SJCRH30 (cell line): Measurements from ENCODE around the gene AGFG2. TPM values are rescaled to one million over a fixed set of nuclear protein-coding genes. Genes with fewer than 3 reads are reported as not detected.
"Not testable (repeated sequence)": the region's sequence is repeated elsewhere in the genome, so short reads cannot be mapped to it uniquely, and the experiment has no call there.

Experiments used
- DNase-seq, 2 experiments: peaks; one replicate each; pipeline ENCODE4 v3.0.0-alpha.2; 2015 to 2020
- H3K27ac ChIP-seq: fragments of 250-450 bp; sonication (Bioruptor Pico); 2 replicates; pipeline ENCODE4 v1.5.1; 2020; ENCODE audit warnings: mild to moderate bottlenecking, moderate library complexity
- H3K27me3 ChIP-seq: fragments of 250-450 bp; sonication (Bioruptor Pico); 2 replicates; pipeline ENCODE4 v1.5.1; 2020; ENCODE audit warnings: mild to moderate bottlenecking, moderate library complexity
- H3K36me3 ChIP-seq: fragments of 250-450 bp; sonication (Bioruptor Pico); 2 replicates; pipeline ENCODE4 v1.5.1; 2020; ENCODE audit warnings: mild to moderate bottlenecking, moderate library complexity
- H3K4me1 ChIP-seq: fragments of 250-450 bp; sonication (Bioruptor Pico); 2 replicates; pipeline ENCODE4 v1.5.1; 2020; ENCODE audit warnings: mild to moderate bottlenecking, moderate library complexity
- H3K4me3 ChIP-seq: fragments of 250-450 bp; sonication (Bioruptor Pico); 2 replicates; pipeline ENCODE4 v1.5.1; 2020; ENCODE audit warnings: mild to moderate bottlenecking, moderate library complexity
- H3K9me3 ChIP-seq: fragments of 250-450 bp; sonication (Bioruptor Pico); replicated peaks from 2 replicates; pipeline ENCODE4 v1.5.1; 2020; ENCODE audit warnings: mild to moderate bottlenecking, moderate library complexity
- total RNA-seq: library from RNA; depleted of rRNA; stranded (reverse); fragments of >200 nt; shearing (Covaris generic); gene quantifications from 2 replicates; pipeline ENCODE4 v1.2.3, GENCODE V29; 2014

AGFG2 gene
- total RNA-seq, 1 experiment from 2014 or later = 9.0 TPM

GRCh38 chr7:100536695-100537094 lies 2.3 kb upstream of the AGFG2 start:
- peaks cover 16% of the 10 kb centered on the region for H3K4me1 ChIP-seq
- H3K27me3 ChIP-seq, H3K36me3 ChIP-seq, H3K4me3 ChIP-seq, H3K27ac ChIP-seq, DNase-seq, H3K9me3 ChIP-seq: not testable (repeated sequence)

GRCh38 chr7:100538348-100538653 lies 702 bp upstream of the AGFG2 start:
- no peaks in the 10 kb centered on the region for H3K9me3 ChIP-seq
- no peak for DNase-seq
- no peak overlapping the region; the same call in 1 of the 2 replicates for H3K27ac ChIP-seq
- no peaks in the 10 kb centered on the region; the same call in 1 of the 2 replicates for H3K27me3 ChIP-seq
- H3K4me1 ChIP-seq = peaks cover 2% of the 10 kb centered on the region
- H3K36me3 ChIP-seq = no peaks in the 10 kb centered on the region
- peak overlapping the region; percentile 44 for H3K4me3 ChIP-seq

- DNase-seq = peak in 1 of 2 experiments; percentile 17
- no peaks in the 10 kb centered on the region for H3K9me3 ChIP-seq
- H3K36me3 ChIP-seq = no peaks in the 10 kb centered on the region
- no peaks in the 10 kb centered on the region for H3K4me1 ChIP-seq
- H3K27me3 ChIP-seq = no peaks in the 10 kb centered on the region
- H3K27ac ChIP-seq = no peak overlapping the region
- peak overlapping the region; percentile 71 for H3K4me3 ChIP-seq
These were observed 518 bp downstream of the AGFG2 start for GRCh38 chr7:100539436-100540006.

DNA sequence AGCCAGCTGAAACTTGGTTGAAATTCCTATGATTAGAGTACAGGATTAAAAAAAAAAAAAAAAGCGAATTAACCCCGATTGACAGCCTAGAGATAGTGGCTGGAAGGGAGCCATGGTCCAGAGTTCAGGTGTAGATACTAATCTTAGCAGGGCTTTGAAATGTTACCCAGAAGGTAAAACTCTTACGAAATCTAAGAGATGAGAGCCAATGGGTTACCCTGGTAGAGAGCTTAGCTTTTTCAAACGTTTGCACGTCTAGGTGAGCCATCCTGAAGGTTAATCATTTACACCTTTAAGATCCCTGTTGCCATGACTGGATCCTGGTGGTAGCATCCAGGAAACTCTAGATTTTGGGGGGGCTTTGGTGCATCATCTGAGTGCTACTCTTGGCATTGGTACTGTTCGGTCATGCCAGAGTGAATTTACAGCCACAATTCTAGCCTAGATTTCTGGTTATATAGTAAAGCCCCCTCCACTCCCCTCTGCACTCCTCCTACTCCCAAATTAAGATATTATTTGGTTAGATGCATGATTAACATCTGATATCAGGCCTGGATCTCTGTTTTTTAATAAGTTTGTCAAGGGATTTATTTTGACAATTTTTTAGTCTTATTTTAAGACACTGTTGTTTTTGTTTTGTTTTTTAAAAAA lies 1.2 kb downstream of the AGFG2 start:
- Histone ChIP-seq H3K9me3 (no peaks in the 10 kb centered on the region), H3K36me3 (no peaks in the 10 kb centered on the region), H3K4me1 (peaks cover 5% of the 10 kb centered on the region), H3K4me3 (no peak overlapping the region; the same call in 1 of the 2 replicates), H3K27me3 (no peaks in the 10 kb centered on the region), H3K27ac (no peak overlapping the region)
- no peak for DNase-seq

DNA sequence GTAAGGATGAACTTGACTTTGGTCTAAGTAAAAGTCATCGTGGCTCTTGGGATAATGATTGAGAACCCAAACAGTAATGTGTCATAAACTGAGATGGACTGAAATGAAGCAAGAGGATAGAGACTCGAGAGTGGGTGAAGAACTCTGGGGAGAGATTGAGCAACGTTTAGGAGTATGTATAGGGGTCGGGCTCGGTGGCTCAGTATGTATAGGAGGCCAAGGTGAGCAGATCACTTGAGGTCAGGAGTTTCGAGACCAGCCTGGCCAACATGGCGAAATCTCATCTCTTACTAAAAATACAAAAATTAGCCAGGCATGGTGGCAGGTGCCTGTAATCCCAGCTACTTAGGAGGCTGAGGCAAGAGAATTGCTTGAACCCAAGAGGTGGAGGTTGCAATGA lies 2.3 kb downstream of the AGFG2 start:
- H3K9me3 ChIP-seq, DNase-seq, H3K4me3 ChIP-seq, H3K27ac ChIP-seq, H3K27me3 ChIP-seq, H3K36me3 ChIP-seq: not testable (repeated sequence)
- peaks cover 13% of the 10 kb centered on the region for H3K4me1 ChIP-seq

DNA sequence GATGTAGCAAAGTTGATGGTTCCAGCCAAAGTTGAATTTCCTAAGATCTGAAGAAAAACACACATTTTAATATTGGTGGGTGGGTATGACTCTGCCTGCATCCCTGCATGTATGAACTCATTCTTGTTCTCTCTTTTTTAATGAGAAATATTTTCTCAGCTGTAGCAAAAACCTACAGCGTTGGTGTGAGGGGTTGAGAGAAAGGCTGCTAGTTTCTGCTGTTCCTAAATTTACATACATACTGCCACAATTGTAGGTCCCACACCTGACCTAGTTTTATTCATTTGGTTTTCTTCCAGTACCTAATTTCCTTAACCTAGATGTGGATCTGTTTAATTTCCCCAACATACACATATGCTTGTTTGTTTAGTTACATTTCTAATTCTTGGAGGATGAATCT lies 4.6 kb downstream of the AGFG2 start:
- no peak for DNase-seq
- Histone ChIP-seq H3K9me3 (no peaks in the 10 kb centered on the region), H3K27ac (no peak overlapping the region), H3K27me3 (no peaks in the 10 kb centered on the region), H3K4me3 (no peak overlapping the region), H3K36me3 (no peaks in the 10 kb centered on the region), H3K4me1 (peaks cover 13% of the 10 kb centered on the region)

- Histone ChIP-seq H3K9me3 (no peaks in the 10 kb centered on the region), H3K27me3 (no peaks in the 10 kb centered on the region), H3K36me3 (no peaks in the 10 kb centered on the region), H3K4me3 (no peak overlapping the region), H3K4me1 (peaks cover 13% of the 10 kb centered on the region), H3K27ac (no peak overlapping the region)
- DNase-seq = no peak
These were observed 5.4 kb downstream of the AGFG2 start for GRCh38 chr7:100544386-100544785.

- Histone ChIP-seq H3K27me3 (no peaks in the 10 kb centered on the region), H3K4me1 (peaks cover 13% of the 10 kb centered on the region), H3K4me3 (no peak overlapping the region), H3K36me3 (no peaks in the 10 kb centered on the region), H3K9me3 (no peaks in the 10 kb centered on the region), H3K27ac (no peak overlapping the region)
- DNase-seq = no peak
These were observed 6.0 kb downstream of the AGFG2 start for GRCh38 chr7:100544967-100545359.

- Histone ChIP-seq H3K27ac (no peak overlapping the region), H3K4me1 (peaks cover 13% of the 10 kb centered on the region), H3K27me3 (no peaks in the 10 kb centered on the region), H3K36me3 (no peaks in the 10 kb centered on the region), H3K4me3 (no peak overlapping the region), H3K9me3 (no peaks in the 10 kb centered on the region)
- peak; percentile 38 to 49 for DNase-seq
These were observed 6.5 kb downstream of the AGFG2 start for GRCh38 chr7:100545360-100546128.

DNA sequence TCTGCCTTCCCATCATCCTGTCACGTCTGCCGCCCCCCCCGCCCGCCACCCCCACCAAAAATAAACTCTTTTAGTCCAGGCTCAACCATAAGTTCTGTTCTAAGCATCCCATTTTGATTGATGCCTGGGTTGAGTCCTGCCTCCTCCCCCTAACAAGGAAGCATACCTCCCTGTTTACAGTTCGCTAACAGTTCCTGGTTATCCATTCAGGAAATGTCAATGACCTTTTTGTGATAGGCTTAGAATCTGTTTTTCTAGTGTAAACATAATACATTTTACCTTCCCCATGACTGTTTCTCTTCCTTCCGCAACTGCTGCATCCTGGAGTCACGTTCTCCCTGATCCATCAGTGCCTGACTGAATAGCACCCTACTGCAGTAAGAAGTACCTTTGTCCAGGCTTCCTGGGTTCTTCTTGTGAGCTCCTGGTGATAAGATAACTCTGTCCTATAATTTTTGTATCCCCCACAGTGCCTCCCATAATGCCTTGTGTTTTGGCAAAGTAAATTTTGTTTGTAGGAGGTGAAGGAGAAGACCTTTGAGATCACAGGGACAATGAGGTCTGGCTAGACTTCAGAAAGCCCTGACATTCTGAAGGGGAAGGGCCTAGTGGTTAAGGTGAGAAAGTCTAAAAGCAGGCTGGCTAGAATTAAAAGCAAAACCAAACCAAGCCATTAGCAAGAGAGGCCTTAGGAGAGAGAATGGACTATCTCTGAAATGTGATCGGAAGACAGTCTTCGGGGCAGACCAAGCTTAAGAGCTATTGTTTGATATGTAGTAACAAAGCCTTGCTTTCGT lies 7.3 kb downstream of the AGFG2 start:
- H3K27me3 ChIP-seq = no peaks in the 10 kb centered on the region
- no peak overlapping the region for H3K4me3 ChIP-seq
- no peaks in the 10 kb centered on the region for H3K36me3 ChIP-seq
- H3K27ac ChIP-seq = no peak overlapping the region
- H3K9me3 ChIP-seq = no peaks in the 10 kb centered on the region
- no peak for DNase-seq
- H3K4me1 ChIP-seq = peaks cover 13% of the 10 kb centered on the region

DNA sequence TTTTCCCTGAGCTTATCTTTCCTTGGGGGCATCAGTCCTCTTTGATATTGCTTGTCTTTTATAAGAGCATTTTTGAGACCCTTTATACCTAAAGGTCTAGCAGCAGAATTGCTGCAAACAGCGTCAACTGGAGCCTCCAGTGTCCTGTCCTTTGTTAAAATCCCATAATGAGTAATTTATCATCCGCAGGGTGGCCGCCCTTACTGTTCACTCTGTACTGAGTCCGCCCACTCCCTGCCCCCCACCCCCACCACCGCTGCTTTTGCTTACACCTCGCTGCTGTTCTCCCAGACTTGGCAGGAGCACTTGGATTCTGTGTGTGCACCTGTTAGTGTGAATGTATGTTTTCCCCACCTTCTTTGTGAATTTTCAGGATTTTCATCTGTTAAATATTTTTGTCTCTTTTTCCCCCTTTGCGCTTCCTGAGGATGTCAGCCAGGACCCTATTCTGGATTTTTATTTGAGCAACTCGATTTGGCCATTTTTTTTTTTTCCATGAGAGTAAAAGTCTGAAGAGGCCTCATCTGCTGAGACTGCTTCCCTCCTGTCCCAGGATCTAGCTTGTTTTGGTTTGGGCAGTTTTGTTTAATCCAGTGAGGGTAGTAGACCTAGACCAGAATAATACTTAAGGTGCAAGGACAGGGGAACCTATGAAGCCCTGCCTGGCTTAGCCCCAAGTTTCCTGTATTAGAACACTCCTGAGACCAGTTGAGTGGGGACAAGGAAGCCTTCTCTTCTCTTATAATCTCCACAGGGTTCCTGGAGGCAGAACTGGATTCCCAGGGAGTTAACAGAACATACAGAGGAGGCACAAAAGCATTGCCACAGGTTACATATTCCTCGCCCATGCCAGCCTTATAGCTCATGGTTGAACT lies 8.2 kb downstream of the AGFG2 start:
- H3K4me1 ChIP-seq = peaks cover 13% of the 10 kb centered on the region
- DNase-seq = no peak
- no peaks in the 10 kb centered on the region for H3K27me3 ChIP-seq
- 0 out of 2 replicates have a peak, but pooled peaks cover under 1% of the 10 kb centered on the region for H3K36me3 ChIP-seq
- H3K9me3 ChIP-seq = no peaks in the 10 kb centered on the region
- no peak overlapping the region for H3K27ac ChIP-seq
- no peak overlapping the region for H3K4me3 ChIP-seq

- H3K36me3 ChIP-seq = peaks cover 3% of the 10 kb centered on the region; the same call in 1 of the 2 replicates
- H3K4me1 ChIP-seq = peaks cover 13% of the 10 kb centered on the region
- DNase-seq = no peak
- no peak overlapping the region for H3K4me3 ChIP-seq
- H3K27ac ChIP-seq = no peak overlapping the region
- H3K9me3 ChIP-seq = no peaks in the 10 kb centered on the region
- no peaks in the 10 kb centered on the region for H3K27me3 ChIP-seq
These were observed 8.9 kb downstream of the AGFG2 start for GRCh38 chr7:100547872-100548271.

DNA sequence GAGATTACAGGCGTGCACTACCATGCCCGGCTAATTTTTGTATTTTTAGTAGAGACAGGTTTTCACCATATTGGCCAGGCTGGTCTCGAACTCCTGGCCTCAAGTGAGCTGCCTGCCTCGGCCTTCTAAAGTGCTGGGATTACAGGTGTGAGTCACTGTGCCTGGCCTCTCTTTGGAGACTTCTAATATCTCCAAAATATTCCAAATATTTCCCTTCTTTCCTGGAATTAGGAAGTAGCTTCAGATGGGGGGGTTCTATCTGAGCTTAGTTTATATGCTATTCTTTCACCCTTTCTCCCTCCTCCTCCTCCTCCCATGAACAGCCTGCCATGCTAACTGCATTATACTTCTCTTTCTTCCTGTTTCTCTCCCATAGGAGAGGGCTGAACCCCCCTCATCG lies 9.4 kb downstream of the AGFG2 start:
- peaks cover 13% of the 10 kb centered on the region for H3K4me1 ChIP-seq
- not testable (repeated sequence) for H3K27ac ChIP-seq, H3K36me3 ChIP-seq, H3K9me3 ChIP-seq, H3K4me3 ChIP-seq, H3K27me3 ChIP-seq, DNase-seq

- Histone ChIP-seq H3K4me1 (no peaks in the 10 kb centered on the region), H3K9me3 (no peaks in the 10 kb centered on the region), H3K27ac (no peak overlapping the region), H3K36me3 (peaks cover 3% of the 10 kb centered on the region; the same call in 1 of the 2 replicates), H3K27me3 (no peaks in the 10 kb centered on the region), H3K4me3 (no peak overlapping the region)
- DNase-seq = no peak
These were observed 13.5 kb downstream of the AGFG2 start for GRCh38 chr7:100552532-100552931.
